GM12878 (cell line): ENCODE measurements around the gene E2F2. TPM values are rescaled to one million over a fixed set of nuclear protein-coding genes. Genes with fewer than 3 reads are reported as not detected.

ENCODE experiments used
- ATAC-seq: fragments of 200-7000 bp; cut with Tn5 transposase; 3 replicates; pipeline ENCODE4 v1.9.1; 2020; ENCODE audit warnings: mild to moderate bottlenecking, moderate library complexity
- BruUV-seq: library from RNA; stranded (reverse); fragments of 400-500 nt; replicated peaks from 2 replicates; lab custom pipeline; 2021; lab: Mats Ljungman, UMichigan
- CTCF ChIA-PET: fragments of 300-600 bp; sonication (Branson Sonifier 250); formaldehyde crosslinking; extraction: SDS; loops from one replicate; lab custom pipeline; 2021; ENCODE audit warnings: inconsistent platforms; lab: Yijun Ruan, JAX
- POLR2A ChIA-PET: fragments of 350-600 bp; formaldehyde crosslinking; extraction: SDS; loops from one replicate; lab custom pipeline; 2021; ENCODE audit warnings: inconsistent platforms; lab: Charles Lee
- RAD21 ChIA-PET: fragments of 300-600 bp; sonication (Branson Sonifier 250); formaldehyde crosslinking; loops from one replicate; lab custom pipeline; 2023; ENCODE audit warnings: antibody characterized with exemption; ENCODE audit not compliant: unreplicated experiment; lab: Charles Lee
- SMC1A ChIA-PET: fragments of 300-600 bp; sonication (Branson Sonifier 250); formaldehyde crosslinking; loops from one replicate; lab custom pipeline; 2023; ENCODE audit not compliant: unreplicated experiment, uncharacterized antibody; lab: Charles Lee
- DNase-seq: peaks from one replicate; pipeline ENCODE4 v3.0.0-alpha.2; 2011; ENCODE audit warnings: low read depth, low spot score
- FAIRE-seq: peaks from 3 replicates; lab custom pipeline; 2011; peaks lifted over from hg19 to GRCh38; lab: Jason Lieb, UNC
- H2AFZ ChIP-seq: 2 replicates; pipeline ENCODE4 v1.6.0; 2011; ENCODE audit warnings: low read depth, low read length, control low read depth; ENCODE audit not compliant: control insufficient read depth
- H3K27ac ChIP-seq: 2 replicates; pipeline ENCODE4 v1.5.1; 2011; ENCODE audit warnings: control low read depth; ENCODE audit not compliant: control insufficient read depth, insufficient read depth
- H3K27me3 ChIP-seq, 2 experiments: replicated peaks in 1 of 2; 2 replicates each; pipeline versions ENCODE4 v1.6.0 to v1.6.1; 2011; ENCODE audit warnings: low read length in 1 of 2; ENCODE audit not compliant: control insufficient read depth in 2 of 2, insufficient read depth in 2 of 2
- H3K36me3 ChIP-seq, 2 experiments: 2 replicates each; pipeline ENCODE4 v1.5.1; 2011; ENCODE audit warnings: low read length in 1 of 2; ENCODE audit not compliant: control insufficient read depth in 2 of 2, insufficient read depth in 2 of 2
- H3K4me1 ChIP-seq: 2 replicates; pipeline ENCODE4 v1.6.1; 2011; ENCODE audit warnings: mild to moderate bottlenecking, low read length, moderate library complexity, mixed read lengths; ENCODE audit not compliant: control insufficient read depth, insufficient read depth
- H3K4me2 ChIP-seq: 2 replicates; pipeline ENCODE4 v1.6.0; 2011; ENCODE audit warnings: control low read depth; ENCODE audit not compliant: control insufficient read depth, insufficient read depth
- H3K4me3 ChIP-seq: fragments of 200-600 bp; sonication (generic); 2 replicates; pipeline ENCODE4 v1.5.1; 2016
- H3K79me2 ChIP-seq: 2 replicates; pipeline ENCODE4 v1.6.0; 2011; ENCODE audit warnings: low read length; ENCODE audit not compliant: control insufficient read depth, insufficient read depth
- H3K9ac ChIP-seq: 2 replicates; pipeline ENCODE4 v1.8.0; 2011; ENCODE audit warnings: low read length, control low read depth, mixed read lengths; ENCODE audit not compliant: control insufficient read depth, insufficient read depth
- H3K9me3 ChIP-seq: replicated peaks from 3 replicates; pipeline ENCODE4 v1.5.1; 2011; ENCODE audit warnings: mild to moderate bottlenecking, low read length; ENCODE audit not compliant: control insufficient read depth, insufficient read depth
- H4K20me1 ChIP-seq: 2 replicates; pipeline ENCODE4 v1.6.0; 2011; ENCODE audit not compliant: control insufficient read depth, insufficient read depth
- HDAC6 ChIP-seq: fragments of 200-600 bp; sonication (generic); IDR thresholded peaks from one replicate; pipeline ENCODE4 v1.8.0; 2017; ENCODE audit warnings: antibody characterized with exemption; ENCODE audit not compliant: unreplicated experiment
- NFYB ChIP-seq: IDR thresholded peaks from 2 replicates; pipeline ENCODE4 v1.6.1; 2011; ENCODE audit warnings: low read depth, mild to moderate bottlenecking, low read length, improper control_type of control experiment, moderate library complexity; ENCODE audit not compliant: insufficient read depth
- SMC3 ChIP-seq: IDR thresholded peaks from 2 replicates; pipeline ENCODE4 v1.6.1; 2011; ENCODE audit warnings: low read length, improper control_type of control experiment, borderline replicate concordance
- SREBF1 ChIP-seq: IDR thresholded peaks from 2 replicates; pipeline ENCODE4 v1.6.1; 2012; ENCODE audit warnings: mild to moderate bottlenecking, low read length
- ZNF207 ChIP-seq: fragments of 450-650 bp; IDR thresholded peaks from 2 replicates; pipeline ENCODE4 v1.6.1; 2014; ENCODE audit warnings: antibody characterized with exemption, mild to moderate bottlenecking, borderline replicate concordance
- ZNF384 ChIP-seq: IDR thresholded peaks from 2 replicates; pipeline ENCODE4 v1.6.1; 2012; ENCODE audit warnings: low read depth, mild to moderate bottlenecking, low read length, improper control_type of control experiment, borderline replicate concordance
- WGBS: methylation state at CpG from one replicate; pipeline ENCODE4 v1.1.6; 2016; ENCODE audit warnings: low lambda C conversion rate; ENCODE audit not compliant: insufficient replicate concordance, insufficient coverage; ENCODE audit errors: missing lambda C conversion rate; 5-methylcytosine and 5-hydroxymethylcytosine counted together
- in situ Hi-C: fragments of 300-500 bp; cut with MboI; formaldehyde crosslinking; loops from 9 replicates; pipeline ENCODE4 v1.14.3; 2018; ENCODE audit warnings: mixed read lengths
- intact Hi-C: fragments of 100-400 bp; cut with micrococcal nuclease; formaldehyde crosslinking; loops from one replicate; pipeline ENCODE4 v1.14.2; 2022; ENCODE audit not compliant: unreplicated experiment
- polyA plus RNA-seq, 11 experiments: library from polyadenylated mRNA; depleted of rRNA in 4 of 11; unstranded in 6 of 11; stranded (reverse) in 5 of 11; fragments of >200 nt; fragmentation: Nextera tagmentation in 4 of 11; fragmentation: Illumina TruSeq in 1 of 11; extraction: Ambion mirVana in 4 of 11; extraction: Trizol in 1 of 11; gene quantifications; 1 replicate in 1 of 11; 2 replicates in 10 of 11; pipeline versions ENCODE4 v1.2.1 to v1.2.3, GENCODE V29; 2011 to 2016; ENCODE audit warnings: inconsistent platforms in 2 of 11, missing spikeins in 2 of 11, low read depth in 1 of 11
- total RNA-seq, 4 experiments: library from RNA; depleted of rRNA in 3 of 4; stranded (reverse); fragments of >200 nt in 3 of 4; fragmentation: Illumina TruSeq in 1 of 4; extraction: Trizol in 1 of 4; gene quantifications; 2 replicates each; pipeline versions ENCODE4 v1.2.1 to v1.2.3, GENCODE V29; 2013 to 2021
- TF ChIP-seq, protein P1 (sequence below): IDR thresholded peaks from 2 replicates; pipeline ENCODE4 v1.6.1; 2012; ENCODE audit warnings: mild to moderate bottlenecking, low read depth, low read length

The E2F2 gene
- total and polyA plus RNA-seq, 10 of the 15 experiments (the other 5 are each of a cell fraction or from before 2014, with no cell fraction given) = 3.8 to 27.2 (median 14.6) TPM

GRCh38 chr1:23485002-23485332 is 46.1 kb downstream of the E2F2 start:
- Histone ChIP-seq H3K4me3 (no peak overlapping the region), H3K4me2 (peak overlapping the region; percentile 62; the same call in 1 of the 2 replicates), H3K9ac (no peak overlapping the region), H3K36me3 (no peaks in the 10 kb centered on the region), H2AFZ (peak overlapping the region; percentile 17; the same call in 1 of the 2 replicates), H3K27me3 (peaks cover 6 to 14% of the 10 kb centered on the region in 2 experiments), H3K9me3 (no peaks in the 10 kb centered on the region), H3K4me1 (peaks cover 15% of the 10 kb centered on the region), H3K79me2 (no peaks in the 10 kb centered on the region), H4K20me1 (no peaks in the 10 kb centered on the region; the same call in 1 of the 2 replicates)
- intact Hi-C loops = no loop called here
- no peak for ATAC-seq
- no peak for DNase-seq
- BruUV-seq = no TSS peak
- CTCF ChIA-PET = interaction anchor here (1.4 to 3.7 kb wide), 2 partner anchors 12 to 55 kb away, joined by 5 to 19 read pairs; no protein-coding TSS in a partner anchor
- 49% methylated on average over 7 of the region's 7 CpGs for WGBS
- POLR2A ChIA-PET = interaction anchor here (0.7 kb wide), 1 partner anchor 80 kb away, joined by 3 read pairs; no protein-coding TSS in a partner anchor
- FAIRE-seq = no peak
- no peak for TF ChIP-seq HDAC6
- TF ChIP-seq ZNF207 = no peak
- no peak for TF ChIP-seq SMC3
- TF ChIP-seq SREBF1 = no peak
- no peak for TF ChIP-seq NFYB
- TF ChIP-seq, protein P1, sequence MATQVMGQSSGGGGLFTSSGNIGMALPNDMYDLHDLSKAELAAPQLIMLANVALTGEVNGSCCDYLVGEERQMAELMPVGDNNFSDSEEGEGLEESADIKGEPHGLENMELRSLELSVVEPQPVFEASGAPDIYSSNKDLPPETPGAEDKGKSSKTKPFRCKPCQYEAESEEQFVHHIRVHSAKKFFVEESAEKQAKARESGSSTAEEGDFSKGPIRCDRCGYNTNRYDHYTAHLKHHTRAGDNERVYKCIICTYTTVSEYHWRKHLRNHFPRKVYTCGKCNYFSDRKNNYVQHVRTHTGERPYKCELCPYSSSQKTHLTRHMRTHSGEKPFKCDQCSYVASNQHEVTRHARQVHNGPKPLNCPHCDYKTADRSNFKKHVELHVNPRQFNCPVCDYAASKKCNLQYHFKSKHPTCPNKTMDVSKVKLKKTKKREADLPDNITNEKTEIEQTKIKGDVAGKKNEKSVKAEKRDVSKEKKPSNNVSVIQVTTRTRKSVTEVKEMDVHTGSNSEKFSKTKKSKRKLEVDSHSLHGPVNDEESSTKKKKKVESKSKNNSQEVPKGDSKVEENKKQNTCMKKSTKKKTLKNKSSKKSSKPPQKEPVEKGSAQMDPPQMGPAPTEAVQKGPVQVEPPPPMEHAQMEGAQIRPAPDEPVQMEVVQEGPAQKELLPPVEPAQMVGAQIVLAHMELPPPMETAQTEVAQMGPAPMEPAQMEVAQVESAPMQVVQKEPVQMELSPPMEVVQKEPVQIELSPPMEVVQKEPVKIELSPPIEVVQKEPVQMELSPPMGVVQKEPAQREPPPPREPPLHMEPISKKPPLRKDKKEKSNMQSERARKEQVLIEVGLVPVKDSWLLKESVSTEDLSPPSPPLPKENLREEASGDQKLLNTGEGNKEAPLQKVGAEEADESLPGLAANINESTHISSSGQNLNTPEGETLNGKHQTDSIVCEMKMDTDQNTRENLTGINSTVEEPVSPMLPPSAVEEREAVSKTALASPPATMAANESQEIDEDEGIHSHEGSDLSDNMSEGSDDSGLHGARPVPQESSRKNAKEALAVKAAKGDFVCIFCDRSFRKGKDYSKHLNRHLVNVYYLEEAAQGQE = no peak
- TF ChIP-seq ZNF384 = no peak
- TF ChIP-seq, all 136 proteins: peak for 0
- RAD21 ChIA-PET = interaction anchor here (3.2 kb wide), 1 partner anchor 13 kb away, joined by 16 read pairs; no protein-coding TSS in a partner anchor
- H3K27ac ChIP-seq = no peak overlapping the region
- SMC1A ChIA-PET = interaction anchor here (2.0 kb wide), 1 partner anchor 12 kb away, joined by 9 read pairs; no protein-coding TSS in a partner anchor
- in situ Hi-C loops = no loop called here
